ENCODE results near the gene RAB37. TPM values are rescaled to one million over a fixed set of nuclear protein-coding genes. Genes with fewer than 3 reads are reported as not detected.

RAB37 gene
- total RNA-seq, 2 experiments from 2014 or later, result 36.7 to 51.7 TPM

DNA sequence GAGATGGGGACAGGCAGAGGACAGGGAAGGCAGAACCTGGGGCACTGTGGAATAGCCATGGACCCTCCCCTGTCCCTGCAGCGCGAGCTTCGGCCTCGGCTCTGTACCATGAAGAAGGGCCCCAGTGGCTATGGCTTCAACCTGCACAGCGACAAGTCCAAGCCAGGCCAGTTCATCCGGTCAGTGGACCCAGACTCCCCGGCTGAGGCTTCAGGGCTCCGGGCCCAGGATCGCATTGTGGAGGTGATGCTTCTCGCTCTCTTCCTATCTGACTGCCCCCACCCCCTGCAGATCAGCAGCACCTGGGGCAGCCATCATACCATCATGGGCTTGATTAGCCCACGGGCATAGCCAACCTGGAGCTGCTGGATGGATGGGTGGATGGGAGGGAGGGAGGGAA, 24.9 kb downstream of the RAB37 start:
- no peak overlapping the region for H3K4me3 Mint-ChIP-seq

DNA sequence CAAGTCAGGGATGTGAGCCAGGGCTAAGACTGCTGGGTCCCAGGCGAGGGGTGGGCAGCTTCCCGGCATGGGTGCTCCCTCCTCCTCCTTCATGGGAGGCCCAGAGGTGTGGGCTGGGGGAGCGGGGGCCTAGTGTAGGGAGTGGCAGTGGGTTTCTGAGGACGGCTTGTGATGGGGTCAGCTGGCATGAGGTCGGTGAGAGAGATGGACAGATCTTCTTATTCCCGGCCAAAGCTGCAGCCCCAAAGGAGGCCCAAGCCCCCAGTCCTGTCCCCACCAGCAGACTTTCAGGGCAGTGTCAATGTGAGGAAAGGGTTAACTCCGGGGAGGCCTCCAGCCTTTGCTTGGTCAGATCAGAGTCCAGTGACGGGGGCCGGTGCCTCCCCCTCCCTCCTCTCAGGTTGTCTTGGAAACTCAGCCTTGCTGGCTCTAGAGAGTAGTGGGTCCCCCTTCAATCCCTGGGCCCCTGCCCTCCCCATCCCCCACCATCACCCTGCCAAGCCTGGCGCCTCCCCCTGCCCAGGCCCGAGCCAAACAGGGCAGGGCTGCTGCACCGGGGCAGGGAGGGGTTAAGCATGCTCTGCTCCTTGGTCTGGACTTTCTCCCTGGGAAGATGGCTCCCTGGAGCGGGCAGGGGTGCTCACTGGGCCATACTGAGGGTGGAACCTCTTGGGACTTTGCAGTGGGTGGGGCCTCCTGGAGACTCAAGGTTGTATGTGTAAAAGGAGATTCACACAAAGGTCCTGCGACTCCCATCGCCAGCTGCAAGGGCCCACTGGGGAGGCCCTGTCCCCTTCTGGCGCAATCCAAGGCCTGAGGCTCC, 26.7 kb downstream of the RAB37 start:
- Mint-ChIP-seq H3K9me3 (ENCODE audit: low read depth) (no peaks in the 10 kb centered on the region), H3K27me3 (no peaks in the 10 kb centered on the region), H3K36me3 (peaks cover 30% of the 10 kb centered on the region), H3K27ac (no peak overlapping the region), H3K4me3 (no peak overlapping the region), H3K4me1 (peaks cover 38% of the 10 kb centered on the region)
- CTCF ChIA-PET, result interaction anchor here (0.6 to 15.6 kb wide), 7 partner anchors 9 to 1546 kb away, joined by 3 to 206 read pairs (median 5); partner anchors contain the start of gene NAT9
- no peak for DNase-seq
- no peak for ATAC-seq

More for the DNA sequence above, 24.9 kb downstream of the RAB37 start:
- Mint-ChIP-seq H3K36me3 (peaks cover 23% of the 10 kb centered on the region), H3K9me3 (ENCODE audit: low read depth) (no peaks in the 10 kb centered on the region), H3K4me1 (peaks cover 55% of the 10 kb centered on the region), H3K27ac (no peak overlapping the region), H3K27me3 (no peaks in the 10 kb centered on the region)
- DNase-seq (no peak), ATAC-seq (no peak)
- CTCF ChIA-PET, result interaction anchor here (0.5 to 15.6 kb wide), 3 partner anchors 11 to 28 kb away, joined by 3 to 206 read pairs (median 6); partner anchors contain the start of gene NAT9

DNA sequence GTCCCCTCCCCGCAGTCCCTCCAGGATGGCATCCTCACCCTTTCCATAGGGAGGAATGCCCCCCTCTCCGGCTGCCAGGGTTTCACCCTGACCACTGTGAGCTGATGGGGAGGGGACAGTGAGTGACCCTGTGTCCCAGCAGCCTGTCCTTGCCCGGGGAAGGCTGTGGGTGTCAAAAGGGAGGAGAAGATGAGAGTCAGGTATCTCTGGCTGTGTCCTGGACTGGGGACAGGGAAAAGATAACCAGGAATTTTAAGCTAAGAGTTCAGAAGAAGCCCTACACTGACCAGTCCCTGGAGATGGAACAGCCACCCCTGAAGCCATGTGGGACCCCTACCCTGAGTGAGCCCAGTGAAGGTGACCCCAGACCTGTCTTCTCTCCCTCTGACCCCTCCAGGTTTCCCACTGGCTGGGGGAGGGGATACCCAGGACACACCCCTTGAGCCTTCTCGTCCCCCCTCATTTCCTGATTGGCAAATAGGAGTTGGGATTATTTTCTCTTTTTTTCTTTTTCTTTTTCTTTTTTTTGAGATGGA, 27.8 kb downstream of the RAB37 start:
- no peak overlapping the region for H3K27ac Mint-ChIP-seq

DNA sequence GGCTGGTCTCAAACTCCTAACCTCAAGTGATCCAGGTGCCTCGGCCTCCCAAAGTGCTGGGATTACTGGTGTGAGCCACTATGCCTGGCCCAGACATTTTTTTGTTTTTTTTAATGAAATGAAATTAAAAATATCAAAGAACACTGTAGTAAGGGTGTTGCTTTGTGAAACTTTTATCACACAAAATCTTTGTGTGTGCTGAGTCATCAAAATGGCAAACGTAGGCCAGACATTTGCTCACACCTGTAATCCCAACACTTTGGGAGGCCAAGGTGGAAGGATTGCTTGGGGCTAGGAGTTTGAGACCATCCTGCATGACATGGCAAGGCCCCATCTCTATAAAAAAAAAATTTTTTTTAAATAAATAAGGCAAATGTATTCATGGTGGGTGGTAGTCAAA, 29.4 kb downstream of the RAB37 start:
- peaks cover 36% of the 10 kb centered on the region for H3K36me3 Mint-ChIP-seq
- H3K4me1 Mint-ChIP-seq, result peaks cover 22% of the 10 kb centered on the region
- no peaks in the 10 kb centered on the region for H3K9me3 Mint-ChIP-seq (ENCODE audit: low read depth)
- ATAC-seq (no peak), DNase-seq (no peak)
- H3K4me3 Mint-ChIP-seq, result no peak overlapping the region
- CTCF ChIA-PET, result no interaction called here
- no peaks in the 10 kb centered on the region for H3K27me3 Mint-ChIP-seq
- H3K27ac Mint-ChIP-seq, result no peak overlapping the region

More for the DNA sequence above, 27.8 kb downstream of the RAB37 start:
- no peak for DNase-seq
- Mint-ChIP-seq H3K4me1 (peaks cover 29% of the 10 kb centered on the region), H3K4me3 (no peak overlapping the region), H3K27me3 (no peaks in the 10 kb centered on the region), H3K9me3 (ENCODE audit: low read depth) (no peaks in the 10 kb centered on the region), H3K36me3 (peaks cover 30% of the 10 kb centered on the region)
- CTCF ChIA-PET, result interaction anchor here (0.6 to 1.7 kb wide), 4 partner anchors 11 to 1547 kb away, joined by 3 to 8 read pairs (median 4); no protein-coding TSS in a partner anchor
- ATAC-seq, result no peak

DNA sequence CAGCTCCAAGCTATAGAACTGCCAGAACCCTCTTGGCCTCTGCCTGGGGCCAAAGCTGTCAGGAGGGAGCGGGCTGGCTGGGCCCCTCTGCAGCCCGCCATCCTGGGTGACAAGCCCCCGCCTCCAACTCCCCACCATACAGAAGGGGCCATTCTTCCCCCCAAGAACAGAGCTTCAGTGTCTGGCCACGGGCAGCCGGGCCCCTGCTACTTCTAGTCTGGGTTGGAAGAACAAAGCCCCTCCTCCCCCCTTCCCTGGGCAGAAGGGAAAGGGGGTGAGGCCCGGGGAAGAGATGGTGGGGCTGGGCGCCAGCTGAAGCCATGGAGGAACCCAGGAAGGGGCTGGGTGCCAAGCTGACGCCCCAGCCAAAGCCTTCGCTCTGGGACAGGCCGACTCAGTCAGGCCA, 30.1 kb downstream of the RAB37 start:
- no peak for DNase-seq
- Mint-ChIP-seq H3K9me3 (ENCODE audit: low read depth) (no peaks in the 10 kb centered on the region), H3K27me3 (no peaks in the 10 kb centered on the region), H3K36me3 (peaks cover 41% of the 10 kb centered on the region), H3K4me3 (no peak overlapping the region), H3K27ac (no peak overlapping the region), H3K4me1 (peaks cover 22% of the 10 kb centered on the region)
- CTCF ChIA-PET, result interaction anchor here (1.8 kb wide), 1 partner anchor 22 kb away, joined by 6 read pairs; no protein-coding TSS in a partner anchor
- ATAC-seq, result no peak

DNA sequence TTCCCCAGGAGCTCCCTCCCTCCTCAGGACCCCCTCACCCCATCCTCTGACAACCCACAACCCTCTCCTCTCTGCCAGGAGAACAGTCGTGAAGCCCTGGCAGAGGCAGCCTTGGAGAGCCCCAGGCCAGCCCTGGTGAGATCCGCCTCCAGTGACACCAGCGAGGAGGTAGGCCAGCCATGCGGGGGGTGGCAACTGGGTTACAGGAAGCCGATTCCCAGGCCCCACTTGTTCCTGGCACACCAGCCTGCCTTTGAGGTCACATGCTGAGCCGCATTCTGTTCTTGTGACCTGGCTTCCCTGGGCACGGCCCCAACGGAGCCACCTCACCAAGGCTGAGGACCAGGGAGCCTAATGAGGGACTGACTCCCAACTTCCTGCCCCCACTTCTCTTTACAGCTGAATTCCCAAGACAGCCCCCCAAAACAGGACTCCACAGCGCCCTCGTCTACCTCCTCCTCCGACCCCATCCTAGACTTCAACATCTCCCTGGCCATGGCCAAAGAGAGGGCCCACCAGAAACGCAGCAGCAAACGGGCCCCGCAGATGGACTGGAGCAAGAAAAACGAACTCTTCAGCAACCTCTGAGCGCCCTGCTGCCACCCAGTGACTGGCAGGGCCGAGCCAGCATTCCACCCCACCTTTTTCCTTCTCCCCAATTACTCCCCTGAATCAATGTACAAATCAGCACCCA, 31.2 kb downstream of the RAB37 start:
- DNase-seq (no peak), ATAC-seq (no peak)
- Mint-ChIP-seq H3K4me1 (peaks cover 16% of the 10 kb centered on the region), H3K36me3 (peaks cover 38% of the 10 kb centered on the region), H3K27me3 (no peaks in the 10 kb centered on the region), H3K9me3 (ENCODE audit: low read depth) (no peaks in the 10 kb centered on the region), H3K4me3 (no peak overlapping the region), H3K27ac (peak overlapping the region; percentile 68)
- CTCF ChIA-PET, result interaction anchor here (1.8 kb wide), 1 partner anchor 23 kb away, joined by 6 read pairs; no protein-coding TSS in a partner anchor

DNA sequence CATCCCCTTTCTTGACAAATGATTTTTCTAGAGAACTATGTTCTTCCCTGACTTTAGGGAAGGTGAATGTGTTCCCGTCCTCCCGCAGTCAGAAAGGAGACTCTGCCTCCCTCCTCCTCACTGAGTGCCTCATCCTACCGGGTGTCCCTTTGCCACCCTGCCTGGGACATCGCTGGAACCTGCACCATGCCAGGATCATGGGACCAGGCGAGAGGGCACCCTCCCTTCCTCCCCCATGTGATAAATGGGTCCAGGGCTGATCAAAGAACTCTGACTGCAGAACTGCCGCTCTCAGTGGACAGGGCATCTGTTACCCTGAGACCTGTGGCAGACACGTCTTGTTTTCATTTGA, 31.7 kb downstream of the RAB37 start:
- no peaks in the 10 kb centered on the region for H3K27me3 Mint-ChIP-seq
- peak overlapping the region; percentile 68 for H3K27ac Mint-ChIP-seq
- ATAC-seq, result no peak

DNA sequence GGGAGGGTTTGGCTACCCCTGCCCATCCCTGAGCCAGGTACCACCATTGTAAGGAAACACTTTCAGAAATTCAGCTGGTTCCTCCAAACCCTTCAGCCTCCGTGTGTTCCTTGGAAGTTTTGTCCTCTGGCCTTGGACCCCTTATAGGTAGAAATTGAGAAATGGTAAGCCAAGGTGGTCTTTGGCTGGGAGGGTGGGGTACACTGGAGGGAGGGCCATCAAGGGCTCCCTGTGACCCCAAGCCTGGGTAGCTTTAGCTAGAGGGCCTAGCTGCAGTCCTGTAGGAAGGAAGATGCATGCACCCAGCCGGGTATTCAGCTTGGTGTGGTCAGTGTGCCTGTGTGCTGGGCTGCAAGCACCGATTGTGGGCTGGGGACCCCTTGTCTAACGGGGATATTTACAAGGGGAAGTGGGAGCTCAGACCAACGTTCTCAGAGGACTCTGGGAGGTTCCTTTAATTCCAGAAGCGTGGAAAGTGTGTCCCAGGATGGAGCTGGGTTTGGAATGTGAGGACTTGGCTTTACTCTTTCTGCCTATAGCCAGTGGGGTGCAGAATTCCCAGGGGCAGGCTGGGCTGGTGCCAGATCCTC, 32.3 kb downstream of the RAB37 start:
- no peak for ATAC-seq
- Mint-ChIP-seq H3K36me3 (peaks cover 42% of the 10 kb centered on the region), H3K4me3 (no peak overlapping the region), H3K9me3 (ENCODE audit: low read depth) (no peaks in the 10 kb centered on the region), H3K27me3 (no peaks in the 10 kb centered on the region), H3K27ac (no peak overlapping the region), H3K4me1 (peaks cover 22% of the 10 kb centered on the region)
- no peak for DNase-seq
- CTCF ChIA-PET, result interaction anchor here (0.8 to 8.5 kb wide), 8 partner anchors 10 to 112 kb away, joined by 3 to 206 read pairs (median 10); partner anchors contain the start of gene RAB37

More for the DNA sequence above, 31.7 kb downstream of the RAB37 start:
- CTCF ChIA-PET, result interaction anchor here (1.2 to 8.5 kb wide), 5 partner anchors 12 to 112 kb away, joined by 3 to 206 read pairs (median 17); partner anchors contain the start of gene RAB37
- peaks cover 37% of the 10 kb centered on the region for H3K36me3 Mint-ChIP-seq
- DNase-seq, result no peak
- H3K9me3 Mint-ChIP-seq (ENCODE audit: low read depth), result no peaks in the 10 kb centered on the region
- H3K4me3 Mint-ChIP-seq, result no peak overlapping the region
- peaks cover 18% of the 10 kb centered on the region for H3K4me1 Mint-ChIP-seq

DNA sequence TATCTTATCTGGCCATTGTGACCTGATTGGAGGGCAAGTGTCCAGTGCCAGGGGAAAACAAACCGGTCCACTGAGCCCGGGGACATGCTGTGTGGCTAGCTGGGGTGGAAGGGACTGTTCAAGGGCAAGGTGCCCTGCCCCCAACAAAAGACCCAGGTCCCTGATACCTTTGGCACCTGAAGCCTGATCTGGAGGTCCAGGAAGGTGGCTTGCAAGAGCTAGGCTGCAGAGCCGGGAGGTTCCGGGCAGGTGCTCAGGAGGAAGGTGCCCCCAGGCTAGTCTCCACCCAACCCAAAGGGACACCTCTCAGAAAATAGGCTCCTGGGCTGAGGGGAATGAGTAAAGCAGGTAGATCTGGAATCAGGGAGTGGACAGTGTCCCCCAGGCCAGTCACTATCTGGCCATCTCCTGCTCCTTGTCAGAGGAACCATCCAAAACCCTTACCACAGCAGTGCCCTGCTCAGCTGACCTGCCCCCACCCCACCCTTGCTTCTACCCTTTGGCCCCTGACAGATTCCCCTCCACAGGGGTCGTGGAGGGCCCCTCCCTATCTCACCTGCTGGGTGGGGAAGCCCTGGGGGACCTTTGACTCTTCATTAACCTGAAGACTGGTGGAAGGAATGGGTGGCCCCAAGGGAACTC, 32.9 kb downstream of the RAB37 start:
- Mint-ChIP-seq H3K9me3 (ENCODE audit: low read depth) (no peaks in the 10 kb centered on the region), H3K4me1 (peaks cover 22% of the 10 kb centered on the region), H3K4me3 (no peak overlapping the region), H3K27ac (peak overlapping the region; percentile 67), H3K27me3 (no peaks in the 10 kb centered on the region), H3K36me3 (peaks cover 39% of the 10 kb centered on the region)
- ATAC-seq (no peak), DNase-seq (no peak)
- CTCF ChIA-PET, result interaction anchor here (0.8 to 8.5 kb wide), 11 partner anchors 9 to 113 kb away, joined by 3 to 206 read pairs (median 5); partner anchors contain the start of gene RAB37

DNA sequence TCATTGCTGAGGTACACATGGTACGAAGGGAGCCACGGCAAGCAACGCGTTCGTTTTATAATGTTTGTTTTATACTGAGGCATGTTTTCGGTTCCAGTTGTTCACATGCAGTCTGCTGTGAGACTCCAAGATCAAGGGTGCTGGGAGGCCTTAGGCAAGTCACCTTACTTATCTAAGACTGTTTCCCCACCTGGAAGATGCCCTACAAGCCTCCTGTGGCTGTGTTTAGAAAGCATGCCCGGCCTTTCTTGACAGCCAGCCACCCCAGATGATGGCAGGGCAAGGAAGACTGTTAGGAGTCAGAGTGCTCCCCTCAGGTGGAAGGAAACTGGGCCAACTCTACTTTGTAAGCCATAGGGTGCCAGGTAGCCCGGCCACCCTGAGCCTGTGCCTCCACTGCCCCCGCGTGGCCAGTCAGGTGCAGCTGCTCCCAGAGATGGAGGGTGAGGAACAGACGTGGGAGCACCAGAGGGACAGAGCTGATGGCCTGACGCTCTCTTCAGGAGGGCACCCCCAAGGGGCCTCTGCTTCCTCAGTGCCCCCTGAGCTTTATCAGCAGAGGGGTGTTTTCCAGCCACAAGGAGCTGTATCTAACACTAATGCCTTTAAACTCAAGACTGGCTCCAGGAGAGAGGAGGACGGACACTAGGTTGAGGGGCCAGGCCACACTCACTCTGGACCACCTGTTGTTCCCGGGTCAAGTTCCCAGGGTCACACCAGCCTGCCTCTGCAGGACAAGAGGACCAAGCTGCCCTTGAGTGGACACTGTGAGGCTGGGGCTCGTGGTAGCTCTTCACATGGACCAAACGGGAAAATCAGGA, 33.7 kb downstream of the RAB37 start:
- CTCF ChIA-PET, result interaction anchor here (0.9 to 8.5 kb wide), 14 partner anchors 9 to 205 kb away, joined by 3 to 206 read pairs (median 4); partner anchors contain the start of gene RAB37
- ATAC-seq, result peak; percentile 78
- DNase-seq, result peak; percentile 81
- Mint-ChIP-seq H3K9me3 (ENCODE audit: low read depth) (no peaks in the 10 kb centered on the region), H3K36me3 (peaks cover 36% of the 10 kb centered on the region), H3K4me3 (no peak overlapping the region), H3K27ac (peak overlapping the region; percentile 67), H3K4me1 (peaks cover 28% of the 10 kb centered on the region), H3K27me3 (no peaks in the 10 kb centered on the region)

DNA sequence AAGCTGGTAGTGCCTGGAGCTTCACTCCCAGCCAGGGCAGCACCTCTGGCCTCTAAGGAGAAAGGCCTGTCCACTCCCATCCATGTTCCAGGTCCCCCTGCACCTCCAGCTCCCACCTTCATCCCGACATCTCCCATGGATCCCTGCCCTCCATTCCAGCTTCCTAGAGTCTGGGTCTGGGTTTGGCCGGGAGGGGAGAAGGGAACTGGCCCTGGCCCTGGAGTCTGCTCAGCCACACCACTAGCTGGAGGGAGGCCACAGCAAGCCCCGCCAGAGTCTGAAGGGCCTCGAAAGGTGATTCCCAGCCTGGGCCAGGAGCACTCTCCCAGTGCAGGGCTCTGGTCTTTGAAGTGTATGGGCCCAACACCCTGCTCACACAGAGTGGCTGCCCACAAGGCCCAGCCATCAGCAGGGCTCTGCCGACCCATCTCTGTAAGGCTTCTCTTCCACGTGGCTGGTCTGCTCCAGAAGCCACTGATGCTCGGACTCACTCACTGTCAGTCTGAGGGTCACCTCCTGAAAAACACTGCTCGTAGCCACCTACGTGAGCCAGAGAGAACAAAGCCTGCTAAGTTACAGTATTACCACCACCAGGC, 34.4 kb downstream of the RAB37 start:
- DNase-seq, result no peak
- no peaks in the 10 kb centered on the region for H3K27me3 Mint-ChIP-seq
- peaks cover 29% of the 10 kb centered on the region for H3K4me1 Mint-ChIP-seq
- CTCF ChIA-PET, result interaction anchor here (0.9 to 8.5 kb wide), 13 partner anchors 8 to 205 kb away, joined by 3 to 206 read pairs (median 5); partner anchors contain the start of gene RAB37
- ATAC-seq, result no peak
- peaks cover 34% of the 10 kb centered on the region for H3K36me3 Mint-ChIP-seq
- H3K27ac Mint-ChIP-seq, result peak overlapping the region; percentile 15
- H3K4me3 Mint-ChIP-seq, result no peak overlapping the region
- no peaks in the 10 kb centered on the region for H3K9me3 Mint-ChIP-seq (ENCODE audit: low read depth)
